H1 (cell line): ENCODE results near the gene TAF1B. TPM values are rescaled to one million over a fixed set of nuclear protein-coding genes. Genes with fewer than 3 reads are reported as not detected.

Source experiments
- CTCF ChIA-PET: fragments of 300-600 bp; sonication (Branson Sonifier 250); formaldehyde crosslinking; loops from one replicate; lab custom pipeline; 2021; ENCODE audit not compliant: partially characterized antibody; lab: Charles Lee
- POLR2A ChIA-PET: fragments of 300-600 bp; sonication (Branson Sonifier 250); formaldehyde crosslinking; loops from one replicate; lab custom pipeline; 2021; ENCODE audit warnings: inconsistent platforms; ENCODE audit not compliant: partially characterized antibody; lab: Charles Lee
- DNase-seq, 2 experiments: peaks; one replicate each; pipeline versions ENCODE4 v3.0.0 to v3.0.0-alpha.2; 2010 to 2022; ENCODE audit warnings: low spot score in 2 of 2, low read depth in 1 of 2, mixed read lengths in 1 of 2
- FAIRE-seq: peaks from 2 replicates; lab custom pipeline; 2011; peaks lifted over from hg19 to GRCh38; lab: Jason Lieb, UNC
- H2AFZ ChIP-seq: 2 replicates; pipeline ENCODE4 v1.8.1; 2012; ENCODE audit warnings: low read length, inconsistent platforms
- H2AK5ac ChIP-seq: 2 replicates; pipeline ENCODE4 v1.6.1; 2013; ENCODE audit warnings: low read depth, low read length
- H2BK120ac ChIP-seq: replicated peaks from 2 replicates; pipeline ENCODE3; 2013; ENCODE audit warnings: low read depth, low read length, inconsistent platforms
- H2BK12ac ChIP-seq: 2 replicates; pipeline ENCODE4 v1.6.1; 2013; ENCODE audit warnings: low read depth, low read length
- H2BK15ac ChIP-seq: 2 replicates; pipeline ENCODE4 v1.6.1; 2013; ENCODE audit warnings: low read length
- H2BK20ac ChIP-seq: 2 replicates; pipeline ENCODE4 v1.6.1; 2013; ENCODE audit warnings: low read length
- H2BK5ac ChIP-seq: 2 replicates; pipeline ENCODE4 v1.6.1; 2013; ENCODE audit warnings: low read depth, low read length
- H3K14ac ChIP-seq: 2 replicates; pipeline ENCODE4 v1.6.1; 2013; ENCODE audit warnings: inconsistent platforms; ENCODE audit not compliant: insufficient read length
- H3K18ac ChIP-seq: 2 replicates; pipeline ENCODE4 v1.6.1; 2013; ENCODE audit warnings: low read length; ENCODE audit errors: extremely low read depth
- H3K23ac ChIP-seq: 2 replicates; pipeline ENCODE4 v1.6.1; 2013; ENCODE audit warnings: inconsistent platforms; ENCODE audit not compliant: insufficient read length
- H3K23me2 ChIP-seq: 2 replicates; pipeline ENCODE4 v1.6.1; 2013; ENCODE audit warnings: low read depth, low read length
- H3K27ac ChIP-seq: 2 replicates; pipeline ENCODE4 v1.6.1; 2011; ENCODE audit warnings: low read depth, low read length, inconsistent platforms
- H3K27me3 ChIP-seq, 4 experiments: replicated peaks in 1 of 4; 1 replicate in 1 of 4; 2 replicates in 3 of 4; pipeline versions ENCODE4 v1.6.1 to v1.8.1; 2011 to 2013; ENCODE audit warnings: low read length in 3 of 4, mild to moderate bottlenecking in 3 of 4, inconsistent platforms in 2 of 4, mixed read lengths in 2 of 4, moderate library complexity in 1 of 4; ENCODE audit not compliant: control insufficient read depth in 3 of 4, insufficient read depth in 3 of 4; ENCODE audit errors: extremely low read depth in 1 of 4
- H3K36me3 ChIP-seq, 4 experiments: 2 replicates each; pipeline versions ENCODE4 v1.6.1 to v1.8.1; 2011 to 2013; ENCODE audit warnings: mild to moderate bottlenecking in 4 of 4, low read length in 3 of 4, moderate library complexity in 2 of 4, control low read depth in 1 of 4, inconsistent platforms in 1 of 4; ENCODE audit not compliant: insufficient read depth in 4 of 4, control insufficient read depth in 2 of 4
- H3K4ac ChIP-seq: replicated peaks from 2 replicates; pipeline ENCODE3; 2013; ENCODE audit warnings: low read length, low read depth, mixed read lengths, inconsistent platforms; ENCODE audit not compliant: insufficient read length
- H3K4me1 ChIP-seq, 4 experiments: replicated peaks in 1 of 4; 1 replicate in 1 of 4; 2 replicates in 3 of 4; pipeline versions ENCODE4 v1.6.1 to v1.8.1; 2011 to 2013; ENCODE audit warnings: low read length in 3 of 4, inconsistent platforms in 2 of 4, mixed read lengths in 1 of 4; ENCODE audit not compliant: insufficient read depth in 4 of 4, control insufficient read depth in 3 of 4
- H3K4me2 ChIP-seq, 2 experiments: 2 replicates each; pipeline versions ENCODE4 v1.6.1 to v1.8.1; 2011 to 2013; ENCODE audit warnings: low read depth in 2 of 2, low read length in 2 of 2, control low read depth in 1 of 2, inconsistent platforms in 1 of 2, mild to moderate bottlenecking in 1 of 2; ENCODE audit not compliant: insufficient read depth in 1 of 2
- H3K4me3 ChIP-seq, 4 experiments: fragments of 200-600, 300-600 bp in 1 of 4; sonication (generic), shearing (Covaris generic), sonication (Bioruptor Twin) in 1 of 4; 2 replicates each; pipeline versions ENCODE4 v1.5.1 to v1.8.1; 2011 to 2016; ENCODE audit warnings: low read length in 4 of 4, low read depth in 3 of 4, control low read depth in 2 of 4, inconsistent platforms in 2 of 4, mild to moderate bottlenecking in 2 of 4, mixed read lengths in 1 of 4, moderate library complexity in 1 of 4; ENCODE audit not compliant: insufficient read depth in 2 of 4; ENCODE audit errors: extremely low read depth in 1 of 4
- H3K56ac ChIP-seq: replicated peaks from 2 replicates; pipeline ENCODE3; 2013; ENCODE audit warnings: low read depth, mild to moderate bottlenecking, mixed read lengths, low read length, inconsistent platforms; ENCODE audit not compliant: insufficient read length
- H3K79me1 ChIP-seq: 2 replicates; pipeline ENCODE4 v1.6.1; 2013; ENCODE audit warnings: low read depth, low read length, control low read depth
- H3K79me2 ChIP-seq, 2 experiments: 2 replicates each; pipeline versions ENCODE4 v1.6.1 to v1.8.1; 2012 to 2013; ENCODE audit warnings: low read length in 2 of 2, mild to moderate bottlenecking in 2 of 2, inconsistent platforms in 1 of 2; ENCODE audit not compliant: insufficient read depth in 2 of 2, control insufficient read depth in 1 of 2
- H3K9ac ChIP-seq, 4 experiments: replicated peaks in 1 of 4; 1 replicate in 1 of 4; 2 replicates in 3 of 4; pipeline versions ENCODE4 v1.6.1 to v1.8.1; 2011 to 2013; ENCODE audit warnings: low read depth in 3 of 4, low read length in 3 of 4, control low read depth in 2 of 4, mild to moderate bottlenecking in 2 of 4, moderate library complexity in 2 of 4, inconsistent platforms in 1 of 4; ENCODE audit errors: extremely low read depth in 1 of 4
- H3K9me3 ChIP-seq, 2 experiments: 2 replicates each; pipeline versions ENCODE4 v1.6.1 to v1.8.1; 2012 to 2013; ENCODE audit warnings: mild to moderate bottlenecking in 2 of 2, moderate library complexity in 2 of 2, control low read depth in 1 of 2, inconsistent platforms in 1 of 2, low read depth in 1 of 2, low read length in 1 of 2, mixed read lengths in 1 of 2; ENCODE audit not compliant: insufficient read depth in 2 of 2
- H4K20me1 ChIP-seq, 2 experiments: replicated peaks in 1 of 2; 2 replicates each; pipeline versions ENCODE3 to v1.8.1; 2011 to 2013; ENCODE audit warnings: inconsistent platforms in 2 of 2, low read length in 2 of 2, mild to moderate bottlenecking in 1 of 2; ENCODE audit not compliant: insufficient read depth in 2 of 2, control insufficient read depth in 1 of 2
- H4K5ac ChIP-seq: 2 replicates; pipeline ENCODE4 v1.6.1; 2013; ENCODE audit warnings: low read length, low read depth, mixed read lengths, inconsistent platforms; ENCODE audit not compliant: insufficient read length
- H4K8ac ChIP-seq: 2 replicates; pipeline ENCODE4 v1.8.0; 2013; ENCODE audit warnings: mild to moderate bottlenecking, moderate library complexity, low read length, inconsistent platforms; ENCODE audit not compliant: insufficient read depth; ENCODE audit errors: extremely low read depth
- H4K91ac ChIP-seq: replicated peaks from 2 replicates; pipeline ENCODE3; 2013; ENCODE audit warnings: low read length, mixed read lengths, inconsistent platforms; ENCODE audit not compliant: insufficient read length
- EP300 ChIP-seq, 2 experiments: IDR thresholded peaks; 1 replicate in 1 of 2; 2 replicates in 1 of 2; pipeline ENCODE4 v1.6.1; 2011 to 2012; ENCODE audit warnings: low read depth in 2 of 2, low read length in 2 of 2, mild to moderate bottlenecking in 2 of 2, borderline replicate concordance in 1 of 2, inconsistent platforms in 1 of 2, moderate library complexity in 1 of 2
- GTF2F1 ChIP-seq: IDR thresholded peaks from 2 replicates; pipeline ENCODE4 v1.6.1; 2012; ENCODE audit warnings: low read depth, low read length, improper control_type of control experiment, borderline replicate concordance
- HDAC2 ChIP-seq, 2 experiments: fragments of 300-600 bp in 1 of 2; sonication (generic) in 1 of 2; IDR thresholded peaks; 2 replicates each; pipeline ENCODE4 v1.6.1; 2011 to 2012; ENCODE audit warnings: low read depth in 2 of 2, low read length in 2 of 2, mild to moderate bottlenecking in 2 of 2, moderate library complexity in 2 of 2, borderline replicate concordance in 1 of 2, inconsistent platforms in 1 of 2
- JUND ChIP-seq: IDR thresholded peaks from 2 replicates; pipeline ENCODE4 v1.6.1; 2011; ENCODE audit warnings: mild to moderate bottlenecking, improper control_type of control experiment, low read length
- MAFK ChIP-seq: IDR thresholded peaks from 2 replicates; pipeline ENCODE4 v1.6.1; 2012; ENCODE audit warnings: low read depth, mild to moderate bottlenecking, improper control_type of control experiment, low read length
- NRF1 ChIP-seq: IDR thresholded peaks from 2 replicates; pipeline ENCODE4 v1.6.1; 2011; ENCODE audit warnings: mild to moderate bottlenecking, low read depth, low read length, improper control_type of control experiment
- RFX5 ChIP-seq: IDR thresholded peaks from 2 replicates; pipeline ENCODE4 v1.6.1; 2011; ENCODE audit warnings: low read depth, low read length, improper control_type of control experiment, borderline replicate concordance
- SAP30 ChIP-seq: fragments of 300-600 bp; sonication (generic); IDR thresholded peaks from 2 replicates; pipeline ENCODE4 v1.7.1; 2012; ENCODE audit warnings: low read length, moderate library complexity, mild to moderate bottlenecking, inconsistent platforms; ENCODE audit not compliant: insufficient read depth, insufficient replicate concordance
- SIRT6 ChIP-seq: IDR thresholded peaks from one replicate; pipeline ENCODE4 v1.7.1; 2012; ENCODE audit warnings: low read length, inconsistent platforms
- TAF1 ChIP-seq: IDR thresholded peaks from 2 replicates; pipeline ENCODE4 v1.6.1; 2011; ENCODE audit warnings: mild to moderate bottlenecking, low read depth, low read length
- TCF12 ChIP-seq: IDR thresholded peaks from 2 replicates; pipeline ENCODE4 v1.6.1; 2011; ENCODE audit warnings: low read depth, mild to moderate bottlenecking, low read length
- USF2 ChIP-seq: IDR thresholded peaks from 2 replicates; pipeline ENCODE4 v1.6.1; 2011; ENCODE audit warnings: low read length, improper control_type of control experiment
- WGBS, 2 experiments: shearing (Covaris generic) in 1 of 2; methylation state at CpG; one replicate each; pipeline versions ENCODE4 v1.1.6 to v1.1.7; 2013 to 2015; ENCODE audit warnings: low lambda C conversion rate in 2 of 2, mixed read lengths in 2 of 2, inconsistent platforms in 1 of 2, low coverage in 1 of 2, missing lambda C conversion rate in 1 of 2; ENCODE audit not compliant: insufficient replicate concordance in 2 of 2, insufficient coverage in 1 of 2, insufficient read length in 1 of 2; ENCODE audit errors: extremely low coverage in 1 of 2, missing lambda C conversion rate in 1 of 2; 5-methylcytosine and 5-hydroxymethylcytosine counted together
- polyA plus RNA-seq, 7 experiments: library from polyadenylated mRNA; depleted of rRNA in 3 of 7; stranded (reverse) in 5 of 7; unstranded in 2 of 7; fragments of >200 nt in 5 of 7; fragments of 200-250 nt in 2 of 7; gene quantifications; 1 replicate in 5 of 7; 2 replicates in 1 of 7; 4 replicates in 1 of 7; pipeline versions ENCODE4 v1.2.1 to v1.2.3, GENCODE V29; 2011 to 2013; ENCODE audit warnings: missing spikeins in 2 of 7, mixed read lengths in 2 of 7
- total RNA-seq: library from RNA; stranded (reverse); fragmentation: NEBNext Ultra II Directional; extraction: Animal tissue kit (Norgen Biotek cat#: 25700); gene quantifications from 2 replicates; pipeline ENCODE4 v1.2.1, GENCODE V29; 2021

The TAF1B gene
- total and polyA plus RNA-seq, 2 of the 8 experiments (the other 6 are each of a cell fraction or from before 2014, with no cell fraction given) = 6.6 to 25.2 TPM

- Histone ChIP-seq H3K14ac (no peak overlapping the region), H3K9me3 (no peaks in the 10 kb centered on the region; a peak in 1 of 4 replicates), H3K79me1 (no peaks in the 10 kb centered on the region), H3K4ac (no peak overlapping the region), H2BK12ac (no peak overlapping the region), H3K27me3 (no peaks in the 10 kb centered on the region), H2BK20ac (no peak overlapping the region), H3K9ac (no peak overlapping the region), H3K4me3 (no peak overlapping the region), H3K23me2 (no peaks in the 10 kb centered on the region), H3K23ac (no peak overlapping the region), H3K36me3 (peaks cover 0 to 5% (median 0%) of the 10 kb centered on the region in 4 experiments; a peak in 2 of 8 replicates), H4K8ac (no peak overlapping the region), H3K27ac (no peak overlapping the region), H3K4me1 (peaks cover 0 to 11% (median 5%) of the 10 kb centered on the region in 4 experiments; a peak in 3 of 7 replicates), H3K79me2 (no peaks in the 10 kb centered on the region), H2BK5ac (no peak overlapping the region), H3K18ac (no peak overlapping the region), H2BK120ac (no peak overlapping the region), H2BK15ac (no peak overlapping the region), H3K4me2 (no peak overlapping the region), H4K5ac (no peak overlapping the region), H3K56ac (no peak overlapping the region), H4K91ac (no peak overlapping the region), H2AFZ (no peak overlapping the region), H2AK5ac (no peak overlapping the region), H4K20me1 (no peaks in the 10 kb centered on the region)
- no peak for DNase-seq
- FAIRE-seq = no peak
- WGBS, 2 experiments = 95% methylated on average over 4 of the region's 4 CpGs; no CpG with 5 or more reads in 1 of the 2 experiments
- POLR2A ChIA-PET = no interaction called here
- CTCF ChIA-PET = no interaction called here
- TF ChIP-seq MAFK (no peak), JUND (no peak), TCF12 (no peak), HDAC2 (IDR thresholded peaks at IDR 0.05; ENCODE audit: borderline replicate concordance in 1 of 2, low read depth in 2 of 2, low read length in 2 of 2) (no peak), TAF1 (no peak), SAP30 (no peak), EP300 (IDR thresholded peaks at IDR 0.05; ENCODE audit: borderline replicate concordance in 1 of 2, low read depth in 2 of 2, low read length in 2 of 2) (no peak), NRF1 (no peak), RFX5 (no peak), SIRT6 (no peak), USF2 (no peak), GTF2F1 (no peak)
Measured at GRCh38 chr2:9892236-9892635, 49.0 kb downstream of the TAF1B start.
